SK-MEL-5 (cell line): Measurements from ENCODE around the gene ALDH16A1. TPM values are rescaled to one million over a fixed set of nuclear protein-coding genes. Genes with fewer than 3 reads are reported as not detected.

Source experiments
- DNase-seq: peaks from one replicate; pipeline ENCODE4 v3.0.0-alpha.2; 2016; ENCODE audit warnings: low read depth, low spot score
- in situ Hi-C: cut with HindIII; loops from 2 replicates; pipeline ENCODE4 v1.10.0; 2016; ENCODE audit warnings: low sequenced_read_pairs, high pct_unique_total_duplicates, low pct_unique_long_range_greater_than_20kb
- polyA plus RNA-seq, 2 experiments: library from polyadenylated mRNA; depleted of rRNA; stranded (reverse); fragments of >200 nt; gene quantifications; 2 replicates each; pipeline ENCODE4 v1.2.3, GENCODE V29; 2015
- total RNA-seq: library from RNA; depleted of rRNA; stranded (reverse); fragments of >200 nt; shearing (Covaris generic); gene quantifications from 2 replicates; pipeline ENCODE4 v1.2.3, GENCODE V29; 2014; rRNA removed

The ALDH16A1 gene
- total RNA-seq: 15.1 and 16.7 TPM in 2 replicates
- polyA plus RNA-seq (2015; cell fraction: cytosol; rRNA removed): 23.0 and 27.3 TPM in 2 replicates
- 18.7 and 24.1 TPM in 2 replicates for polyA plus RNA-seq (2015; cell fraction: nucleus; rRNA removed)

GRCh38 chr19:49453013-49453756 is at the start of gene ALDH16A1:
Gene ALDH16A1 (plus strand): TSS chr19:49453225. CDS start chr19:49453332, 107 bp downstream.
- in situ Hi-C loops: no loop called here

DNA sequence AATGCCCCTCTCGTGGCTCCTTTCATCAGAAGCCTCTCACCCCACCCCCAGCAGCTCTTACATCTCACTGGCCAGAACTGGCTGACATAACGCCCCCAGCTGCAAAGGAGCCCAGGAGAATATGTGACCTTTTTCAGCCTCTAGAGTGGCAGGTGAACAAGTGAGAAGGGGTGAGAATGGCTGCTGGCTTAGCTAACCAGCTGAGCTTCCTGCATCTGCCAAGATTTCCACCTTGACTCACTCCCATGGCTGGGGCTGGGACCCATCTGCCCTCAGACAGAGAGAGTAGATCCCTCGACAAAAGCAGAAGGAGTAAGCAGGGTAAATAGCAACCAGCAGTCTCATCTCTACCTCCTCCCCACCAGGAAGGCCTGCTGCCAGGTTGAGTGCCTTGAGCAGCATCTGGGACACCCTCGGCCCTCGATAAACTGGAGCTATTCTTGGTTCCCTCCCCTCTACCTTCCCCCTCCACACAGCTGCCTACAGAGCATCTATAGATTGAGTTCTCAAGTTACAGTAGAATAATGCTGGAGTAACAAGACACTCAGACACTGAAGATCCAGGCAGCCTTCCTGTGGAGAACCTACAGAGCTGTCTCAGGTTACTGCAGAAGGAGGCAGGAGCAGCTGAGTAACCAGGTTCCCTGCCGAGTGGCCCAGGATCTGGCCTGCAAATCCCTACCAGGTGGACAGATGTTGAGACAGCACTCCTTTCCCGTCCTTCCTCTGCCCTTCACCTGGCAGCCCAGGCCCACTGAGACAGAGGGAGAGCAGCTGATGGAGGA is 49.4 kb upstream of the ALDH16A1 start:
- DNase-seq: no peak

More at GRCh38 chr19:49453013-49453756, at the start of gene ALDH16A1:
- DNase-seq: peak; percentile 97

DNA sequence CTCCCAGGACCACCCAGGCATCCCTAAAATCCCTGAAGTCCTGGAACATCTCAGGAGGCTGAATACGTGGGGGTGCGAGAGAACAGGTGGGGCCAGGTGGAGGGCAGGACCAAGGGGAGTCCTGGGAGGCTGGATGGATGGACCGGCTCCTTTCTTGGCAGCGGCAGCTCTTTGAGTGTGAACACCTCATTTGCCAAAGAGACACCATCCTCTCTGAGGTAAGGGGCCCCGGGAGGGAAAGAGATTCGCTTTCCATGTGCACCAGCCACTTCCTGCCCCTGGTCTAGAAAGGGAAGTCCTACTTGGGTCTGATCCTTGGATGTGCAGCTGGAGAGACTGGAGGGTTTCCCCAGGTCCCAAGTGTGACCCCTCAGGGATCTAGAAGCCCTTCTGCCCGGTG is 45.9 kb upstream of the ALDH16A1 start:
- in situ Hi-C loops: no loop called here
- DNase-seq: no peak

More for the DNA sequence above, 49.4 kb upstream of the ALDH16A1 start:
- in situ Hi-C loops: no loop called here

- in situ Hi-C loops: no loop called here
These were observed 45.5 kb upstream of the ALDH16A1 start for GRCh38 chr19:49407482-49408015.

DNA sequence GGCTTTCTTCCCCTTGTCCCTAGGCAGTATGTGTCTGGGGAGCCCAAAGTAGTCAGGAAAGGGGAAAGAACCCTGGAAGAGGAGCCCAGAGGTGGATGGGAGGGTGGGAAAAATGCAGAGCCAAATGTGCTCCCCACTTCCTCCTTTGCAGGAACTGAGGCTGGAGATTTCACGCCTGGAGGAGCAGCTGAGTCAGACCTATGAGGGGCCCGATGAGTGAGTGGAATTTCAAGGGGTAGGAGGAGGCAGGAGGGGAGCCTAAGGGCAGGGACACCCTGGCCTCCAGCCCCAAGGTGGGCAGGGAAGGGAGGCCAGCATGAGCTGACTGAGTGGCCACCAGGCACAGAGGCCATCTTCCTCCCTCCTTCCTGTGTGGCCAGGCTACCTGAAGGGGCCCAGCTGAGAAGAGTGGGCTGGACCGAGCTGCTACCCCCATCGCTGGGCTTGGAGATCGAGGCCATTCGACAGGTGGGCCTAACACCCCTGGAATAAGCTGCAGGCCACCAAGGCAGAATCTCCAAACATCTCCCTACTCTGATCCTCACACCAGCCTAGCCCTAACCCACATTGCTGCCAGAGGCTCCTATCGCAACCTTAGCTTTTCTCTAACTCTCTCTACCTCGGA is 44.1 kb upstream of the ALDH16A1 start:
- DNase-seq: no peak
- in situ Hi-C loops: no loop called here

More at GRCh38 chr19:49407482-49408015, 45.5 kb upstream of the ALDH16A1 start:
- no peak for DNase-seq

DNA sequence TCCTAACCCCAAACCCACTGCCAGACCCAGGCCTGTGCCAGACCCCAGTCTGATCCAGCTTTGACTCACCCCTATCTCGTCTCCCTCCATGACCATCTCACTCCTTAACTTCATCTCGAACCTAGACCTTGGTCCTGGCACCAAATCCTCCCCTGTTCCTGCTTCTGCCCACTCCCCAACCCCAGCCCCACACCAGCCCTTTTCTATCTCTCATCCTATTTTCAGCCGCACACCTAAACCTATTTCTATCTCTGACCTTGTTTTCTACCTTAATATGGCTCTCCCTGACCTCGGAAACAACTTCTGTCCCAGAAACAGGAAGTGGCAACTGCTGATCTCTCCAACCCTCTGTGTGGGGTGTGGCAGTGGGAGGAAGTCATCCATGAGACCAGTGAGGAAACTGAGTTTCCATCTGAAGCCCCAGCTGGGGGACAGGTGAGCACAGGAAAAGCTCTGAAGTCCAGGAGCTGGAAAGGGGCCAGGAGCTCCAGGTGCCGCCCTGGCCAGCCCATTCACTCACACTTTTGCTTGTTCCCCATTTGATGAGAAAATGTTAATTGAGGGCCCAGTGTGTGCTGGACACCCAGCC is 43.5 kb upstream of the ALDH16A1 start:
- in situ Hi-C loops: no loop called here

GRCh38 chr19:49411681-49412326 is 41.2 kb upstream of the ALDH16A1 start:
- in situ Hi-C loops: no loop called here
- no peak for DNase-seq

More for the DNA sequence above, 43.5 kb upstream of the ALDH16A1 start:
- no peak for DNase-seq

- in situ Hi-C loops: no loop called here
- DNase-seq: no peak
These were observed 39.7 kb upstream of the ALDH16A1 start for GRCh38 chr19:49413348-49413747.

DNA sequence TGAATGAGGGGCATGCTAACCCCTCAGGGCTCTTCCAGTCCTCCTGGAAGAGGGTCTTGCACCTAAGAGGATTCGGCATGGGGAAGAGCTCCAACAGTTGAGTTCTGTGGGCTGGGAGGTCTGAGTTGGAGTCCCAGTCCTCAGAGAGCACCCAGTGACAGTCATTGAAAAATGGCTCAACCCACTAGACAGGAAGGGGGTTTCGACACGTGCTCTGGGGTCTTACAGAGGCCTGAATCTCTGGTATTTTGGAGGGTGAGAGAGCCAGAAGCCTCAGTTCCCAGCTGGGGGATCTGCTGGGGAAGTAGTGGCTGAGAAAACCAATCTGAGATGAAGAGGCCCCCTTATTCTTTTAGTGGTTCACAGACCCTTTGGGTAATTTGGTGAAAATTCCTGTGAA is 38.8 kb upstream of the ALDH16A1 start:
- in situ Hi-C loops: no loop called here

DNA sequence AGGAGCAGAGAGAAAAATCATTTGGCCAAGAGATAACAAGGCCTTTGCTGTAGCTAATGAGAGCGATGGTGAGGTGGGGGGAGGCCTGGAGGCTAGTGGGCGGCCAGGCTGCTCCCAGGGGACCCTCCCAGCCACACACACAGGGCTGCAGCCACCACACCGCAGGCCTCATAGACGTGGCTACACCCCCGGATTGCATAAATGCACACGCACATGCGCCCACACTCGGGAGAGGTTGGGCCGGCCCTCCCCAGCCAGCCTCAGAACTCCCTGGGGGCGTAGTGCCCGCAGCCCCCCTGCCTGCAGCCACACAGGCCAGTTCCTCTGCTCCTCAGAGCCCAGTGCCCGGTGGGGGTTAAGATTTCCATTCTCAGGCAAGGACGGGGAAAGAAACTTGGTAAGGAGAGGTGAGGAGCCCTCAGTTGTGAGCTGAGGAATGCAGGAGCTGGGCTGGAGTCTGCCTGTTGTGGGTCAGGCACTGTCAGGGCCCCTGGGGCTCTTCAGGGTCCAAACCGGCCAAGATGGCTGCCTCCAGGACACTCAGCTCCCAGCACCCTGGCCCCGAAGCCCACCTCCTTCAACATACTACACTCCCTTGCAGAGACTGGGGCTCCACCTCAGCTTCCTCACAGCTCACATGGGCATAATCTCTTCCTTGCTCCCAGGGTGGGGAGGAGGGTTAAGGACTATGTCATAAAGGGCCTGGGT is 37.8 kb upstream of the ALDH16A1 start:
- DNase-seq: no peak
- in situ Hi-C loops: no loop called here

More for the DNA sequence above, 38.8 kb upstream of the ALDH16A1 start:
- no peak for DNase-seq

- in situ Hi-C loops: no loop called here
- DNase-seq: no peak
These were observed 37.2 kb upstream of the ALDH16A1 start for GRCh38 chr19:49415810-49416200.

GRCh38 chr19:49417088-49417487 is 35.9 kb upstream of the ALDH16A1 start:
- in situ Hi-C loops: no loop called here

GRCh38 chr19:49418511-49418910 is 34.5 kb upstream of the ALDH16A1 start:
- DNase-seq: no peak
- in situ Hi-C loops: no loop called here

More at GRCh38 chr19:49417088-49417487, 35.9 kb upstream of the ALDH16A1 start:
- no peak for DNase-seq

DNA sequence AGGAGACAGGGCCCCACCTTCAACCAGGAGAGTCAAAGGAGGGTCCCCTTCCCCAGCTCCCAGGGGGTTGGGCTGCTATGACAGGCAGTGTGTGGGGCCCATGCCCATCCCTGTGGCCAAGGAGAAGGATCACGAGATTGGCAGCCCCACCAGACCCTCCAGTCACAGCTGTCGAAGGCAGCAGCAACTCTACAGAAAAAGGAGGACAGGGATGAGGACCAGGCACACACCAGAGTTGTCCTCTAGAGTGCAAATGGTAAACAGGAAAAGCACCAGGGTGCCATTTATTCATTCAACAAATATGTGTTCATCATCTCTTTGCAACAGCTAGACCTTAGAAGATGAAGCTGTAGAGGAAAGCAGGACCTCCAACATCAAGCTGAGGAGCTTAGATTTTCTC is 33.9 kb upstream of the ALDH16A1 start:
- no peak for DNase-seq
- in situ Hi-C loops: no loop called here

GRCh38 chr19:49420227-49420626 is 32.8 kb upstream of the ALDH16A1 start:
- no peak for DNase-seq
- in situ Hi-C loops: no loop called here

GRCh38 chr19:49421039-49421877 is 31.8 kb upstream of the ALDH16A1 start:
- in situ Hi-C loops: no loop called here
- peak; percentile 60 for DNase-seq
